ENCODE results near the gene CRKL.

CRKL gene

DNA sequence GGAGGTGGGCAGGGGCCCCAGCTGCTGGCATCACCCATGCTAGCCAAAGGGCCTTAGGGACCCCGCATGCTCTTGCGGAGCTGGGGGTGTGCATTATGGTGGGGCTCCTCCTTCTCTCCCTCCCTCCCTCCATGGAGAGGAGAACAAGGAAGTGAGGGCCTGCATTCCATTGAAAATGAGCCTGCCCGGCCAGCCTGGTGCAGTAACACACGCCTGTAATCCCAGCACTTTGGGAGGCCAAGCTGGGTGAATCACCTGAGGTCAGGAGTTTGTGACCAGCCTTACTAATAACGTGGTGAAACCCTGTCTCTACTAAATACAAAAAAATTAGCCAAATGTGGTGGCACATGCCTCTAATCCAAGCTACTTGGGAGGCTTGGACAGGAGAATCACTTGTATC lies 36.0 kb upstream of the CRKL start:
- no peak overlapping the region for H3K4me3 ChIP-seq (replicated peaks; ENCODE audit: low read depth, low read length)
- TF ChIP-seq, protein P1, sequence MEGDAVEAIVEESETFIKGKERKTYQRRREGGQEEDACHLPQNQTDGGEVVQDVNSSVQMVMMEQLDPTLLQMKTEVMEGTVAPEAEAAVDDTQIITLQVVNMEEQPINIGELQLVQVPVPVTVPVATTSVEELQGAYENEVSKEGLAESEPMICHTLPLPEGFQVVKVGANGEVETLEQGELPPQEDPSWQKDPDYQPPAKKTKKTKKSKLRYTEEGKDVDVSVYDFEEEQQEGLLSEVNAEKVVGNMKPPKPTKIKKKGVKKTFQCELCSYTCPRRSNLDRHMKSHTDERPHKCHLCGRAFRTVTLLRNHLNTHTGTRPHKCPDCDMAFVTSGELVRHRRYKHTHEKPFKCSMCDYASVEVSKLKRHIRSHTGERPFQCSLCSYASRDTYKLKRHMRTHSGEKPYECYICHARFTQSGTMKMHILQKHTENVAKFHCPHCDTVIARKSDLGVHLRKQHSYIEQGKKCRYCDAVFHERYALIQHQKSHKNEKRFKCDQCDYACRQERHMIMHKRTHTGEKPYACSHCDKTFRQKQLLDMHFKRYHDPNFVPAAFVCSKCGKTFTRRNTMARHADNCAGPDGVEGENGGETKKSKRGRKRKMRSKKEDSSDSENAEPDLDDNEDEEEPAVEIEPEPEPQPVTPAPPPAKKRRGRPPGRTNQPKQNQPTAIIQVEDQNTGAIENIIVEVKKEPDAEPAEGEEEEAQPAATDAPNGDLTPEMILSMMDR (IDR thresholded peaks at IDR 0.05; ENCODE audit: low read depth, low read length, missing control alignments) = no peak
- no peak for DNase-seq (ENCODE audit: extremely low read depth, low read depth)

DNA sequence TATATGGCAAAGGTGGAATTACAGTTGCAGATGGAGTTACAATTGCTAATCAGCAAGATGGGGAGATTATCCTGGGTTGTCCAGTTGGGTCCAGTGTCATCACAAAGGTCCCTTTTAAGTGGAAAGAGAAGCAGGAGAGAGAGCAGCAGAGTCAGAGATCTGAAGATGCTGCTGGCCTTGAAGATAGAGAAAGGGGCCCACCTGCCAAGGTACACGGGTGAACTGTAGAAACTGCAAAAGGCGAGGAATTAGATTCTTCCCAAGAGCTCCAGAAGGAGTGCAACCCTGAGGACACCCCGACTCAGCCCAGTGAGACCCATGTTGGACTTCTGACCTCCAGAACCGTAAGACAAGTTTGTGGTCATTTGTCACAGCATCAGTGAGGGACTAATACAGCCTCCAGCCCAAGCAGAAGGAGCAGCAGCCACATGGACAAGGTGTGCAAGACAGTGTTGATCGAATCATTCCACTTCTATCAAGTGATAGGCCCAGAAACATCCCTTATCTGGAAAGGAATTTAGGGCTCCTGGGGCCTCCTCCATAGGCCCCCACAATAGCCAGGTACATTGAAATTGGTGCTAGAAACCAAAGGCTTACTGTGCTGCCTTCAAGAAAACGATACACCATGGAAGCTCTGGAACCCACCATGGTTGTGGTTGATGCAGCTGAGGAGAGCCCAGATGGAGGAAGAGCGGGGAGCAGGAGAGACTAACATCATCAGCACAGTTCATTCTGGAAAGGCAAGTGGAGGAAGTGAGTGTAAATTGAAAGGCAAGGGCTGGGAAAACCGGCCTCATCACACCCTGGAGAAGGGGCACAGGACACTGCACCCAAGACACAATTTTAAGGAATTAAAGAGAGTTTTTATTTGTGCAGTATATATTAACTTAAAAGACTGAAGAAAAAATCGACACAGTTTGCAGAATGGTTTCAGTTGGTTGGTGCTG lies 35.1 kb upstream of the CRKL start:
- no peak for DNase-seq (ENCODE audit: extremely low read depth, low read depth)
- no peak overlapping the region for H3K4me3 ChIP-seq (replicated peaks; ENCODE audit: low read depth, low read length)
- TF ChIP-seq, protein P1 (IDR thresholded peaks at IDR 0.05; ENCODE audit: low read depth, low read length, missing control alignments) = no peak

DNA sequence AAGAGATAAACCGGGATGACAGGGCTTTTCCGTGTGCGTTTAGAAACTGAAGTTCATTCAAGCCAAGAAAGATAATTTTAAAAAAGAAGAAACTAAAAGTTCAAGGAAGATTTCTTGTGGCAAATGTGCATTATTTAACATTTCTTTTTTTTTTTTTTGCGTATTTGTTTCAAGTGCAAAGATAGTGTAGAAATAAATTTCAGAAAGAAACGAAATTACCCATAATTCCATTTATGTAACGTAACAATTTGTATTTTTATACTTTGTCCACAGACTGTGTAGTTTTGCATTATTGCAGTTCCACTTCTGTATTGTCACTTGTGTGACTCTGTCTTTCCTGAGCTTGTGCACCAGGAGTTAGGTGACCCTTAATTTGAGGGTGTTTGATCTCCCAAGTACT lies 34.4 kb upstream of the CRKL start:
- H3K4me3 ChIP-seq (replicated peaks; ENCODE audit: low read depth, low read length) = no peak overlapping the region
- DNase-seq (ENCODE audit: extremely low read depth, low read depth) = no peak
- TF ChIP-seq, protein P1 (IDR thresholded peaks at IDR 0.05; ENCODE audit: low read depth, low read length, missing control alignments) = no peak

DNA sequence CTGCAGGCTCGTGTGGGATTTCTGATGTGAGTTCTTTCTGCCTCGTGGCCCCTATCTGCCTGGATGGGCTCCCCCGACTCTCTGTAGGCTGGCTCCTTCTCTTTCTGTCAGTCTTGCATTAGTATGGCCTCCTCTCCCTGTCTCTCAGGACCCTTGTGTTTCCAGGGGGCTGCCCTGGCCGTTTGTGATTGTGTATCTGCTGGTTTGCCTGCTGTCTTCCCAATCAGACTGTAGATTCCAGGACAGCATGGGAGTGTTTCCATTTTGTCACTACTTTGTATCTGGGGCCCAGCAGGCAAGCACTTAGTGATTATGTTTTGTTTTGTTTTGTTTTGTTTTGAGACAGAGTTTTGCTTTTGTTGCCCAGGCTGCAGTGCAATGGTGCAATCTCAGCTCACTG lies 32.8 kb upstream of the CRKL start:
- TF ChIP-seq, protein P1 (IDR thresholded peaks at IDR 0.05; ENCODE audit: low read depth, low read length, missing control alignments) = no peak
- DNase-seq (ENCODE audit: extremely low read depth, low read depth) = no peak
- H3K4me3 ChIP-seq (replicated peaks; ENCODE audit: low read depth, low read length) = no peak overlapping the region

DNA sequence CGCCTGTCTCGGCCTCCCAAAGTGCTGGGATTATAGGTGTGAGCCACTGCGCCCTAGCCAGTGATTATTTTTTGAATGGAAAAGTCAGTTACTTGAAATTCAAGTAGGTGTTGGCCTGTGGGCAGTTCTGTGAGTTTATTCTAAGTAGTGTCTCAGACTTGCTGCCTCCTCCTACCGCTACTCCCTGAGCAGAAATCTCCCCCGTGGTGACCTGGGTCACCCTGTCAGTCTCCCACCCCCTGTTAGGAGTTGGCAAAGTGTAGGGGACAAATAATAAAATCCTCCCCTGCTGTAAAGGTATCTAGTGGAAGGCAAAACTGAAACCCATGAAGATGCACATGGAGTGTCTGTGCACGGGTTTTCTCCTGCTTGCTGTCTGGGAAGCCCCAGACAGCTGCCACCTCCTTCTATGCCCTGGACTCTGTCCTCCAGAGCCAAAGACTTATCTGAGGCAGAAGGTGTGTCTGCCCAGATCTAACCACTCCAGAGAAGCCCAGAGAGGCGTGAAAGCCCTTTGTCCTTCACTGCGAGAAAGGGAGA lies 32.1 kb upstream of the CRKL start:
- DNase-seq (ENCODE audit: extremely low read depth, low read depth) = no peak
- H3K4me3 ChIP-seq (replicated peaks; ENCODE audit: low read depth, low read length) = no peak overlapping the region
- TF ChIP-seq, protein P1 (IDR thresholded peaks at IDR 0.05; ENCODE audit: low read depth, low read length, missing control alignments) = no peak

DNA sequence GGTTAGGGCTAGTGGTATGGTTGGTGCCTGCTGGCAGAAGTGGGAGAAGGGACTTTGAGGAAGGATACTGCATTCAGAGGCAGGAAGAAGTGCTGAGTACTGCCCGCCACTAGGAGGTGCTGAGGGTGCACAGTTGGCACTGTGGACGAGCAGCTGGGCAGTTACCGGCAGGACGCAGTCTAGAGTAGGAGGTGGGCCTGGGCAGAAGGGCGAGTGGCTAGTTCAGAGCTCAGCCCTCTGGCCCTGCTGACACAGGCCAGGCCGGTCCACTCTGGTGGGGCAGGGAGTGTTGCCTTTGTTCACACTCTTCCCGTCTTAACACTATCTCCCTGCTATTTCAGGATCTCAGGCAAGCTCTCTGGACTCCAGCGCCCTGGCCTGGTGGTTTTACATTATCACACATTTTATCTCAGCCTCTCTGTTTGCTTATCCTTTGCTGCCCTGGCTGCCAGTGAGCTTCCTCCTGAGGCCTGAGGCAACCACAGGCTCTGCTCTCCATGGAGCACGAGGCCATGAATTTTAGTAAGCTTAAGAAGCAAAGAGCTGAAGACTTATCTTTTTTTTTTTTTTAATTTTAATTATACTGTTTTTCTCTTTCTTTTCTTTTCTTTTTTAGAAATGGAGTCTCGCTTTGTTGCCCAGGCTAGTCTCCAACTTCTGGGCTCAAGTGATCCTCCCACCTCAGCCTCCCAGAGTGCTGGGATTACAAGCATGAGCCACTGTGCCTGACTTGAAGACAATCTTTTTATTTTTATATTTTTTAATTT lies 31.5 kb upstream of the CRKL start:
- peak; percentile 45 for DNase-seq (ENCODE audit: extremely low read depth, low read depth)
- H3K4me3 ChIP-seq (replicated peaks; ENCODE audit: low read depth, low read length) = no peak overlapping the region
- TF ChIP-seq, protein P1 (IDR thresholded peaks at IDR 0.05; ENCODE audit: low read depth, low read length, missing control alignments) = peak; percentile 94
